NAMALWA (cell line): ENCODE results near the gene CASZ1.

Source experiments
- DNase-seq: peaks from one replicate; pipeline ENCODE4 v3.0.0-alpha.2; 2015; ENCODE audit warnings: low spot score

The CASZ1 gene

GRCh38 chr1:10796029-10796944 is at the start of gene CASZ1:
Gene CASZ1 (minus strand): TSS chr1:10796646. CDS start chr1:10693889, 102,757 bp downstream.
- no peak for DNase-seq

GRCh38 chr1:10843697-10844096 is 47.3 kb upstream of the CASZ1 start:
- no peak for DNase-seq

- DNase-seq = no peak
Measured at GRCh38 chr1:10841118-10841517, 44.7 kb upstream of the CASZ1 start.

GRCh38 chr1:10839188-10839770 is 42.8 kb upstream of the CASZ1 start:
- peak; percentile 24 for DNase-seq

GRCh38 chr1:10838541-10838940 is 42.1 kb upstream of the CASZ1 start:
- DNase-seq = no peak

- no peak for DNase-seq
Measured at GRCh38 chr1:10836726-10837125, 40.3 kb upstream of the CASZ1 start.

- no peak for DNase-seq
Measured at GRCh38 chr1:10835822-10836421, 39.5 kb upstream of the CASZ1 start.

- no peak for DNase-seq
Measured at GRCh38 chr1:10835421-10835820, 39.0 kb upstream of the CASZ1 start.

- DNase-seq = no peak
Measured at GRCh38 chr1:10834770-10835412, 38.4 kb upstream of the CASZ1 start.

- DNase-seq = peak; percentile 34
Measured at GRCh38 chr1:10833630-10834557, 37.4 kb upstream of the CASZ1 start.

GRCh38 chr1:10832703-10833102 is 36.3 kb upstream of the CASZ1 start:
- DNase-seq = no peak

- no peak for DNase-seq
Measured at GRCh38 chr1:10830961-10831668, 34.7 kb upstream of the CASZ1 start.

GRCh38 chr1:10829965-10830515 is 33.6 kb upstream of the CASZ1 start:
- DNase-seq = no peak

GRCh38 chr1:10829067-10829818 is 32.8 kb upstream of the CASZ1 start:
- no peak for DNase-seq

- no peak for DNase-seq
Measured at GRCh38 chr1:10827377-10828333, 31.2 kb upstream of the CASZ1 start.

GRCh38 chr1:10825592-10825991 is 29.1 kb upstream of the CASZ1 start:
- DNase-seq = no peak

- no peak for DNase-seq
Measured at GRCh38 chr1:10824821-10825540, 28.5 kb upstream of the CASZ1 start.

- no peak for DNase-seq
Measured at GRCh38 chr1:10823000-10823401, 26.6 kb upstream of the CASZ1 start.
